Kidney (tissue), 14 donors: ENCODE data around the gene PLCH2. TPM values are rescaled to one million over a fixed set of nuclear protein-coding genes. Genes with fewer than 3 reads are reported as not detected.
A peak's percentile ranks its signal among the peaks of the same experiment; 100 is the strongest.

Experiments used
- DNase-seq, 5 donors: peaks; one replicate each; pipeline ENCODE4 v3.0.0-alpha.2; 2013 to 2020
- FAIRE-seq: peaks from 2 replicates; lab custom pipeline; 2012; peaks lifted over from hg19 to GRCh38; lab: Jason Lieb, UNC
- H3K27ac ChIP-seq, 2 donors: one replicate each; pipeline ENCODE4 v1.7.0; 2013; ENCODE audit warnings: low read depth in 2 of 2, low read length in 2 of 2, inconsistent platforms in 1 of 2
- H3K27me3 ChIP-seq: one replicate; pipeline ENCODE4 v1.7.1; 2013; ENCODE audit warnings: low read length, inconsistent platforms; ENCODE audit not compliant: control insufficient read depth, insufficient read depth
- H3K36me3 ChIP-seq, 3 donors: one replicate each; pipeline versions ENCODE4 v1.7.0 to v1.7.1; 2013; ENCODE audit warnings: low read length in 3 of 3, control low read depth in 1 of 3, inconsistent platforms in 1 of 3; ENCODE audit not compliant: insufficient read depth in 3 of 3, control insufficient read depth in 2 of 3
- H3K4me1 ChIP-seq, 3 donors: one replicate each; pipeline versions ENCODE4 v1.7.0 to v1.7.1; 2013; ENCODE audit warnings: low read length in 3 of 3, inconsistent platforms in 1 of 3, low read depth in 1 of 3; ENCODE audit not compliant: control insufficient read depth in 2 of 3, insufficient read depth in 2 of 3
- H3K4me3 ChIP-seq, 3 donors: one replicate each; pipeline versions ENCODE4 v1.7.0 to v1.8.1; 2013; ENCODE audit warnings: low read length in 3 of 3, control low read depth in 1 of 3, inconsistent platforms in 1 of 3
- H3K9ac ChIP-seq, 3 donors: one replicate each; pipeline versions ENCODE4 v1.7.0 to v1.7.1; 2013; ENCODE audit warnings: low read length in 3 of 3, control low read depth in 1 of 3, inconsistent platforms in 1 of 3
- H3K9me3 ChIP-seq, 3 donors: one replicate each; pipeline versions ENCODE4 v1.7.0 to v1.7.1; 2013; ENCODE audit warnings: low read length in 3 of 3, control low read depth in 1 of 3, inconsistent platforms in 1 of 3; ENCODE audit not compliant: control insufficient read depth in 2 of 3, insufficient read depth in 1 of 3
- CTCF ChIP-seq: IDR thresholded peaks from 3 replicates; pipeline ENCODE4 v1.5.1; 2012; ENCODE audit warnings: mild to moderate bottlenecking, moderate library complexity, borderline replicate concordance; ENCODE audit not compliant: insufficient read depth; ENCODE audit errors: extremely low read depth
- intact Hi-C: fragments of 100-400 bp; cut with DNase I; formaldehyde crosslinking; loops from one replicate; pipeline ENCODE4 v1.11.1; 2022
- polyA plus RNA-seq: library from polyadenylated mRNA; stranded (reverse); fragments of 350-450 nt; fragmentation: Illumina TruSeq; extraction: RNeasy Lipid Tissue Mini Kit (QIAGEN cat#74804); gene quantifications from one replicate; pipeline ENCODE4 v1.2.3, GENCODE V29; 2014; ENCODE audit warnings: low read depth, low replicate concordance; ENCODE audit not compliant: insufficient read depth
- total RNA-seq: library from RNA; stranded (reverse); fragmentation: NEBNext Ultra II Directional; extraction: Animal tissue kit (Norgen Biotek cat#: 25700); gene quantifications from one replicate; pipeline ENCODE4 v1.2.1, GENCODE V29; 2021
- donor health status: control.
- donor health status: control.
- donor health status: control.
- donor health status: control.
- donor health status: control.
- donor health status: DM: yes; HTN: yes; CAD: no.
- donor health status: Normal renal cell carcinoma (clear cell type).

The PLCH2 gene
- total and polyA plus RNA-seq, 2 donors from 2014 or later, result 7.4 to 8.7 TPM

GRCh38 chr1:2523191-2523890 lies 47.3 kb downstream of the PLCH2 start:
- H3K27me3 ChIP-seq, result no peaks in the 10 kb centered on the region
- no peaks in the 10 kb centered on the region for H3K9me3 ChIP-seq
- TF ChIP-seq CTCF, result no peak
- H3K27ac ChIP-seq, result no peak overlapping the region
- H3K4me1 ChIP-seq, result peaks cover 0 to 23% (median 7%) of the 10 kb centered on the region in 3 donors
- DNase-seq, result no peak
- intact Hi-C loops, result no loop called here
- H3K4me3 ChIP-seq, result no peak overlapping the region
- peaks cover 2 to 31% (median 16%) of the 10 kb centered on the region in 3 donors for H3K36me3 ChIP-seq
- no peak for FAIRE-seq
- H3K9ac ChIP-seq, result no peak overlapping the region

- intact Hi-C loops, result no loop called here
- no peak overlapping the region for H3K4me3 ChIP-seq
- H3K4me1 ChIP-seq, result peaks cover 0 to 26% (median 7%) of the 10 kb centered on the region in 3 donors
- H3K36me3 ChIP-seq, result peaks cover 2 to 24% (median 9%) of the 10 kb centered on the region in 3 donors
- no peak overlapping the region for H3K9ac ChIP-seq
- no peak overlapping the region for H3K27ac ChIP-seq
- no peak for TF ChIP-seq CTCF
- DNase-seq (no peak), FAIRE-seq (no peak)
- H3K27me3 ChIP-seq, result no peaks in the 10 kb centered on the region
- no peaks in the 10 kb centered on the region for H3K9me3 ChIP-seq
Measured at GRCh38 chr1:2523891-2524609, 48.0 kb downstream of the PLCH2 start.

GRCh38 chr1:2525572-2525919 lies 49.5 kb downstream of the PLCH2 start:
- FAIRE-seq, result no peak
- peaks cover 0 to 28% (median 7%) of the 10 kb centered on the region in 3 donors for H3K4me1 ChIP-seq
- no peak for TF ChIP-seq CTCF

More at GRCh38 chr1:2525572-2525919, 49.5 kb downstream of the PLCH2 start:
- peak overlapping the region in 1 of 2 donors; percentile 32 for H3K27ac ChIP-seq
- peak overlapping the region; percentile 32 to 72 (median 33) for H3K9ac ChIP-seq
- no peaks in the 10 kb centered on the region for H3K27me3 ChIP-seq
- H3K4me3 ChIP-seq, result peak overlapping the region; percentile 67 to 72 (median 70)
- no peaks in the 10 kb centered on the region for H3K9me3 ChIP-seq
- H3K36me3 ChIP-seq, result peaks cover 2 to 14% (median 9%) of the 10 kb centered on the region in 3 donors
- intact Hi-C loops, result no loop called here
- DNase-seq, result peak in 1 of 5 donors; percentile 71
